NCI-H1436 (cell line): ENCODE data around the gene SP1.
"Not testable (repeated sequence)": the region's sequence is repeated elsewhere in the genome, so short reads cannot be mapped to it uniquely, and the experiment has no call there.

Experiments
- DNase-seq: peaks from one replicate; lab custom pipeline; 2025; lab: John Stamatoyannopoulos, UW

SP1 gene

DNA sequence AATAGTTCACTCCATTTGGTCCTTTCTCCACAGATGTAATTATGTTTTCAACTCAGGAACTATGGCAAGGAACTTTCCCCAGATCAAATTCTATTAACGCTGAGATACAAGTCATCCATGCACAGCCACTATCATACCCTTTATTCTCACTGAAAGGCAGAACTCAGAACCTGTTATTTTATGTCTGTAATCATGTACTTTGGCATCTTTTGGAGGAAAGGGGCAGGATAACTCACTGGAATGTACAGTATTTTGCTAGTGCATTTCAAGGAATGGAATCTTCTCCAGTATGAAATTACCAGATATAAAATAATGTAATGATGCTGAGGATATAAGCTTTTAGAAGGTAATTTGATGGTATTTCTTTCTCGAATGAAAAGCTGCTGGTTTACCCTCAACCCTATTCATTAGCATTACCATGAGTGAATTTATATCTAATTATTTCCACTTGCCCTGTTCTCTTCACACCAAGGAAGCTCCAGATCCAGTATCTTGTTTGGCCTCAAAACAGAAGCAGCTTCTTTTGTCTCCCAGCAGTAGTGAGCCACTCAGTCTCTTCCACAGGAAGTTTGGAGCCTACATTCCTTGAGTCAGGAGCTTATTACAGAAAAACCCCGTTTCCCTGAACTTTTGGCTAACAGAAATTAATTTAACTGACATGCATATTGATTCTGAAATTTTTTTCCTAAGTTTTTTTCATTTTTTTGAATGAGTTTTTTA is 33.7 kb downstream of the SP1 start:
- no peak for DNase-seq

DNA sequence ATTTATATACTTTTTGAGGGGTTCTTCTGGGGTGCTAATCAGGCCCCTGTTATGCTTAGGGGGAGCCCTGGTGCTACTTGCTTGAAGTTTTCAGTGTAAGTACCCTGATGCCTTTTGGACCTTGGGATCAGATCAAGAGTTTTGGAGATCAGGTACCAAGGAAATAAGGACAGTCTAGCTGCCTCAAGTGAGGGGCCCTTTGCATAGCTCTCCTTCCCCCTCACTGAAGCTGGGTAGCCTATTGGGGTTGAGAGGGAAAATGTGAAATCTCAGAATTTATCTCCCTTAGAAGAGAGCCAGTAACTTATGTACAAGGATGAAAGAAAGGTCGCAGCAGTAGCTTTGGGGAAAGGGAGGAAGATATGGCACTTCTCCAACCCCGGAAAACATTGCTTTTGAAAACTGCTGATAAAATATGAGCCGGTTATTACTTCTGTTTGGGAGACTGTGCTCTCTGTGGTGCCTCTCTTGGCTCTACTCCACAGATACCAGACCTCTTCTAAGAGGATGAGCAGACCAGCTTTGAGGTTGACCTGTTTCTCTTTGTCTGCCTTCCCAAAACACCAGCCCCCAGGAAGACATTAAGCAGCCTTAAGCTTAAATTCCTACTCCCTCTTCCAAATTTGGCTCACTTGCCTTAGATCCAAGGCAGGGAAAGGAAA is 34.9 kb downstream of the SP1 start:
- DNase-seq, result no peak

- not testable (repeated sequence) for DNase-seq
Observed at GRCh38 chr12:53415752-53416389, 35.9 kb downstream of the SP1 start.

DNA sequence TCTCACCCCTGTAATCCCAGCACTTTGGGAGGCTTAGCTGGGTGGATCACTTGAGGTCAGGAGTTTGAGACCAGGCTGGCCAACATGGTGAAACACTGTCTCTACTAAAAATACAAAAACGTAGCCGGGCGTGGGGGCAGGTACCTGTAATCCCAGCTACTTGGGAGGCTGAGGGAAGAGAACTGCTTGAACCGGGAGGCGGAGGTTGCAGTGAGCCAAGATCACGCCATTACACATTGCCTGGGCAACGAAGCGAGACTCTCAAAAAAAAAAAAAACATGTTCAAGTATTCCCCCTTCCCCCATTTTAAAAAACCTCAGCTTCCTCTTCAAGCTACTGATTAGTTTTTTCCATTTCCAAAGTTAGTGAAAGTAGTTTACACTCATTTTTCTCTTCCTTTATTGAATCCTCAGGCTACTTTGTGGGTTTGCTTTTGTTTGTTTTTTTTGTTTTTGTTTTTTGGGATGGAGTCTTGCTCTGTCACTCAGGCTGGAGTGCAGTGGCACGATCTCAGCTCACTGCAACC is 37.4 kb downstream of the SP1 start:
- not testable (repeated sequence) for DNase-seq

GRCh38 chr12:53418221-53418620 is 38.2 kb downstream of the SP1 start:
- DNase-seq, result no peak

- DNase-seq, result no peak
Observed at GRCh38 chr12:53419756-53420155, 39.8 kb downstream of the SP1 start.

- DNase-seq, result not testable (repeated sequence)
Observed at GRCh38 chr12:53422247-53422646, 42.3 kb downstream of the SP1 start.

DNA sequence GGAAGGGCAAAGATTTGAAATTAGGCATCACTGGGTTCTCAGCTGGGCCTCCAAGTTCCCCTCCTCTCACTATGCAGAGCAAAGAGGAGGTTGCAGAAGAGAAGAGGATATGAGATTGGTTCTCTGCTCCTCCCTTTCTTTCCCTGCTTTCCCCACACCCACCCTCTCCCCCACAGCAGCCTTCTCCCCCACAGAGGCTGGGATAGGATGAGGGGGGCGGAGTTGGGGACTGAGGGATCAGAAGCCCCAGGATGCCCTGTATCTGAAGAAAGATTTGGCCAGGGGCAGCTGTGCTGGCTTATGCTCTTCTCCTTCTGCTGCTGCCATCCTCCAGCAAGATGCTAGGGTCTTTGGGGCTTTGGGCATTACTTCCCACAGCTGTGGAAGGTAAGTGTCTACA is 43.6 kb downstream of the SP1 start, which contains the start of gene AMHR2:
AMHR2 (plus strand) TSS at position 259 of the 400 bp plus-strand sequence; CDS start at position 339, 80 bp downstream.
- no peak for DNase-seq

- no peak for DNase-seq
Observed at GRCh38 chr12:53424626-53425514, 44.9 kb downstream of the SP1 start.

DNA sequence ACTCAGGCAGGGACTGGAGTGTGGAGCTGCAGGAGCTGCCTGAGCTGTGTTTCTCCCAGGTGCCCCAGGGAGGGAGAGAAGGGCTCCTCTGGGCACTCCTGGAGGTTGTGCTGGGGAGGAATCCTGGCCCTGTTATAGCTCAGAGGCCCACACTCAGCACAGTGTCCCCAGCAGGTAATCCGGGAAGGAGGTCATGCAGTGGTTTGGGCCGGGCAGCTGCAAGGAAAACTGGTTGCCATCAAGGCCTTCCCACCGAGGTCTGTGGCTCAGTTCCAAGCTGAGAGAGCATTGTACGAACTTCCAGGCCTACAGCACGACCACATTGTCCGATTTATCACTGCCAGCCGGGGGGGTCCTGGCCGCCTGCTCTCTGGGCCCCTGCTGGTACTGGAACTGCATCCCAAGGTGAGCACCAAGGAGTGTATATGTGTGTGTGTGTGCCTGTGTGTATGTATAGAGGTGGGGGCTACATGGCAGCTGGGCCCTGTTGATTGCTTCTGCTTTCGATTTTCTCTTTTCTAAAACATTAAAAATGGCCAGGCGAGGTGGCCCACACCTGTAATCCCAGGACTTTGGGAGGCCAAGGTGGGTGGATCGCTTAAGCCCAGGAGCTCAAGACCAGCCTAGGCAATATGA is 45.7 kb downstream of the SP1 start:
- no peak for DNase-seq

- DNase-seq, result no peak
Observed at GRCh38 chr12:53427905-53428594, 48.1 kb downstream of the SP1 start.

GRCh38 chr12:53428741-53429140 is 48.8 kb downstream of the SP1 start:
- no peak for DNase-seq

DNA sequence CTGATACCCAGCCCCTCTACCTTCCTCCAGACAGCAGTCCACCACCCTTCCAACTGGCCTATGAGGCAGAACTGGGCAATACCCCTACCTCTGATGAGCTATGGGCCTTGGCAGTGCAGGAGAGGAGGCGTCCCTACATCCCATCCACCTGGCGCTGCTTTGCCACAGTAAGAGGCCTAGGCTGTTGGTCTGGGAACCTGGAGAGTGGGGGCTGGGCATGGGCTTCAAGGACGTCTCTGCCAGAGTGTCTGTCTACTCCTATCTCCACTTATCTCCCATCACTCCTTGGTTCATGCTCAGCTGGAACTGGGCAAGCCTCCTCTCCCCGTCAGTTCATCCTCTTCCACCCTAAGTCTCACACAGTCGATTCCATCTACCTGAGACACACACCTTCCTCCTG is 50.1 kb downstream of the SP1 start:
- no peak for DNase-seq

- DNase-seq, result no peak
Observed at GRCh38 chr12:53431187-53431586, 51.2 kb downstream of the SP1 start.

DNA sequence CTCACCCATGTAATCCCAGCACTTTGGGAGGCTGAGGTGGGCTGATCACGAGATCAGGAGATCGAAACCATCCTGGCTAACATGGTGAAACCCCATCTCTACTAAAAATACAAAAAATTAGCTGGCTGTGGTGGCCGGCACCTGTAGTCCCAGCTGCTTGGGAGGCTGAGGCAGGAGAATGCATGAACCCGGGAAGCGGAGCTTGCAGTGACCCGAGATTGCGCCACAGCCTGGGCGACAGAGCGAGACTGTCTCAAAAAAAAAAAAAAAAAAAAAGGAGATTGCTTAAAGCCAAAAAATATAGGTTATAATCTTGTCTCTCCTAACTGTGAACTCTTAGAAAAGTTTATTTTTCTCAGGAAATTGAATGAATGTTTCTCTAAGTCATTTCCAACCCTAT is 55.4 kb downstream of the SP1 start:
- DNase-seq, result not testable (repeated sequence)

- DNase-seq, result not testable (repeated sequence)
Observed at GRCh38 chr12:53439582-53439981, 59.6 kb downstream of the SP1 start.

DNA sequence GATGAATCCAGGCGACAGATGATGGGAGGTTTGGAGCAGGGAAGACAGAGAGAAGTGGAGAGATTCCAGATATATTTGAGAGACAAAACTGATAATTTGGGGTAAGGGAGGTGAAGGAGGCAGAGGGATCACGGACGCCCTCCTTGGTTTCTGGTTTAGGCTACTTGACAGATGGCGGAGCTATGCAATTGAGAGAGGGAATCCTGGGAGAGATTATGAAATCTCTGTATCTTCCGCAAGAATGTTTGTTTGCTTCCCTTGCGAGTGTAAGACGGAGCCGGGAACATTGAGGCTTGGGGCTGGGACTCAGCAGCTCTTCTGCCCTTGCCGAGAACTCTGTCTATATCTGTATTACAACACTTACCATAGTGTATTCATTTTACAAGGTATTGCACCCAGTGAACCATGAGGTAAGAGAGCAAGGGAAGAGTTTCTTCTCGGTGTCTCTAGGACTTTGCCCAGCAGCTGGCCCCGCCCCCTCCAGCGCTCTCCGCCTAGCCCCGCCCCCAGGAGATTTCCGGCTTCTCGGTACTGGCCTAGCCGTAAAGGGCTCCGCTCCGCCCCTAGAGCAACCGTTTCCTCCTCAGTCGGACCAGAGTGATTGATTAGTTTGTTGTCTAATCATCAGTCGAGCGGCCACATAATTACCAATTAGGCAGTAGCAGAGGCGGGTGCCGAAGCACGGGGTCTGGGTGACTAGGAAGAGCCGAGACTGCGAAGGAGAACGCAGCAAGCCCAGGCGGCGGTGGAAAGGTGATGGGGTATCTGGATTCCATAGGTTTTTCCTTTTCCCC is 61.3 kb downstream of the SP1 start, which contains the start of gene PRR13:
PRR13 (plus strand) TSS at position 695 of the 794 bp plus-strand sequence. CDS start 981 bp downstream, outside the sequence.
- peak; percentile 99 for DNase-seq

- no peak for DNase-seq
Observed at GRCh38 chr12:53443955-53444354, 64.0 kb downstream of the SP1 start.

- not testable (repeated sequence) for DNase-seq
Observed at GRCh38 chr12:53444593-53445325, 64.8 kb downstream of the SP1 start.
